ENCODE data around the gene CMSS1.

CMSS1 gene

GRCh38 chr3:99915906-99916432 is 98.3 kb downstream of the CMSS1 start:
- Histone ChIP-seq H3K9ac (ENCODE audit: low read depth, low read length) (no peak overlapping the region), H3K4me1 (ENCODE audit: insufficient read depth, low read length) (peaks cover 24% of the 10 kb centered on the region), H3K27ac (ENCODE audit: low read length) (no peak overlapping the region), H3K9me3 (ENCODE audit: insufficient read depth, low read depth, low read length) (no peaks in the 10 kb centered on the region), H3K4me3 (ENCODE audit: low read length) (no peak overlapping the region), H3K27me3 (ENCODE audit: insufficient read depth, low read length) (no peaks in the 10 kb centered on the region), H3K36me3 (ENCODE audit: insufficient read depth, low read depth, low read length) (no peaks in the 10 kb centered on the region)

DNA sequence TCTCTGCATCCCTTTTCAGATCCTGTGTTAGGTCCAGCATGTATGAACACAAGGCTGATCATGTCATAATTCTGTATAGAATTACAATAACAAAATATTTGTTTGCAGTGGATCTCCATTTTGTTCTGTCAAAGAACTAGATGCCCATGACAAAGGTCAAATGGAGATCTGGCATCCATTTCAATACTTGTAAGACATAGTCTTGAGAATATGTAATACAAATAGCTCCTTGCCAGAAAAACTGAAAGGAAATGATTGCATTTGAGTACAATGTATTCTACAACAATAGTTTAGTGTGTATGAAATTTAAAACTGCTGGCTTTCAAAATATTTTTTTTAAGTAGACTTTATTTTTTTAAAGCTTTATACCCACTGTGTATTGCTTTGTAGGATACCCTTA is 101.1 kb downstream of the CMSS1 start:
- no peak overlapping the region for H3K27ac ChIP-seq (ENCODE audit: low read length)
- H3K36me3 ChIP-seq (ENCODE audit: insufficient read depth, low read depth, low read length) = no peaks in the 10 kb centered on the region
- no peak overlapping the region for H3K4me3 ChIP-seq (ENCODE audit: low read length)
- no peaks in the 10 kb centered on the region for H3K9me3 ChIP-seq (ENCODE audit: insufficient read depth, low read depth, low read length)
- no peaks in the 10 kb centered on the region for H3K27me3 ChIP-seq (ENCODE audit: insufficient read depth, low read length)
- no peak overlapping the region for H3K9ac ChIP-seq (ENCODE audit: low read depth, low read length)
- peaks cover 20% of the 10 kb centered on the region for H3K4me1 ChIP-seq (ENCODE audit: insufficient read depth, low read length)

DNA sequence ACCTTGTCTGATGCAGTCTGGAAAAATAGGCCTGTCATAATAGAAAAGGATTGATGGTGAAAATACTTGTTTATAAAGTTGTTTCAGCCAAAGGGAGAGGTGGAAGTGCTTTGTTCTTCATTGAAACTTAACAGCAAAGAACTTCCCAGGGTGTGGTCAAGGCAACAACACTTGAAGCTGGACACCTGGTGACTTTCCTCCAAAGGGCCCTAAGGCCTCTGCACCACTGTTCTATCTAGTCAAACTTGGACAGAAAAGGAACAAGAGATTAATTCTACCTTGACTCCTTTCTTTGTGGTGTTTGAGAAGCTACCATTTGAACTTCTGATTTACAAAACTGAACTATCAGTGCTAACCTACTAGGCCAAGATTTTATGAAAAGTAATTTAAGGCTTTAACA is 102.0 kb downstream of the CMSS1 start:
- Histone ChIP-seq H3K36me3 (ENCODE audit: insufficient read depth, low read depth, low read length) (no peaks in the 10 kb centered on the region), H3K4me3 (ENCODE audit: low read length) (no peak overlapping the region), H3K27ac (ENCODE audit: low read length) (no peak overlapping the region), H3K9me3 (ENCODE audit: insufficient read depth, low read depth, low read length) (no peaks in the 10 kb centered on the region), H3K9ac (ENCODE audit: low read depth, low read length) (no peak overlapping the region), H3K4me1 (ENCODE audit: insufficient read depth, low read length) (peaks cover 20% of the 10 kb centered on the region), H3K27me3 (ENCODE audit: insufficient read depth, low read length) (no peaks in the 10 kb centered on the region)

DNA sequence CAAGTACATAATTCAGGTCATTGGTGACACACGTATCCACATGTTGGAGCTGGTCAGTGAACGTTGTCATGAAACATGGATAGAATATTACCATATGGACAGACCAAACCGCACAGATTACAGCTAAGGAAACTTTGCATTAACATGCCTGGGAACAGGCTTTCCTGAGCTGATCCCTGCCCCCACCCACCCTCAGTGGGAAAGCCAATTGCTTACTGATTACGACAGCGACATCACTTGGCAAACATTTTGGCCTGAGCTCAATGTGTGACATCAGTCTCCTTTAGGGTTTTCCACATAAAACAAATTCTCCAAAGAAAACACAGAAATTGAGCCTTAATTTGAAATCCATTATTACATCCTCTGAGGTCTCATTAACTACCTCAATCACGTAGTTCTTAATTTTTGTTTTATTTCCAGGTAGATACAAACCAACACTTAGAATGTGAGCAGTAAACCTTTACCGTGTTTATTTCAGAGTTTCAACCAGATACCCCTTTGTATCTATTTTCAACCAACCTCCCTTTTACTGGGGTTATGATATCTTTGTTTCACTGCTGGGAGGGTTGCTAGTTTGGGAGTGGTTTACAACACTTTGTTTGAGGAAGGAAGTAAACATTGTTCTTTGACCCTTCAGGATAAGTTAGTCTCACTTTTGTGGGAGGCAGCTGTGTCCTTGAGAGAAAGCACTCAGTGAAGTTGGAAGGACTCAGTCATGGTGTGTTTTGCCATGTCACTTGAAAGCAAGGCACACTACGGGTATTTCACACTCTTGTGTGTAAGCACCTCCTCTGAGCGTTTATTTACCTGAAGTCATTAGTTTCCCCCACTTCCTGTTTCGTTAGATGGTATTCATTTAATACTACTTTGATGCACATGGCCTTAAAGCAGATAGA is 103.1 kb downstream of the CMSS1 start:
- no peaks in the 10 kb centered on the region for H3K27me3 ChIP-seq (ENCODE audit: insufficient read depth, low read length)
- no peak overlapping the region for H3K9ac ChIP-seq (ENCODE audit: low read depth, low read length)
- H3K4me3 ChIP-seq (ENCODE audit: low read length) = no peak overlapping the region
- H3K27ac ChIP-seq (ENCODE audit: low read length) = no peak overlapping the region
- peaks cover 29% of the 10 kb centered on the region for H3K4me1 ChIP-seq (ENCODE audit: insufficient read depth, low read length)
- H3K36me3 ChIP-seq (ENCODE audit: insufficient read depth, low read depth, low read length) = no peaks in the 10 kb centered on the region
- H3K9me3 ChIP-seq (ENCODE audit: insufficient read depth, low read depth, low read length) = no peaks in the 10 kb centered on the region

DNA sequence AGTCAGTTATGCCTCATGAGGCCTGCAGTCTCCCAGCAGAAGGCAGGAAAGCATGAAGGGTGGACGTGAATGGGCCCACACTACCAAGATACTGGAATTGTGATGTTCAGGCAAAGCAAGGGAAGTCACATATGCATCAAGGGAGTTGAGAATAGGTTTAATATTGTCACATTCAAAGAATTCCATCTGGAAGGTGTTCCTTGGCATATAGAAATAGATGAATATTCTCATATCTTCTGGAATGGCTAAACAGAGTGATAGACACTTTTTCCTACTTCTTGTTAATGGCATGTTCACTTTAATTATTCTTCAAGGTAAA is 103.7 kb downstream of the CMSS1 start:
- Histone ChIP-seq H3K36me3 (ENCODE audit: insufficient read depth, low read depth, low read length) (no peaks in the 10 kb centered on the region), H3K27me3 (ENCODE audit: insufficient read depth, low read length) (no peaks in the 10 kb centered on the region), H3K27ac (ENCODE audit: low read length) (no peak overlapping the region), H3K4me3 (ENCODE audit: low read length) (no peak overlapping the region), H3K9ac (ENCODE audit: low read depth, low read length) (no peak overlapping the region), H3K9me3 (ENCODE audit: insufficient read depth, low read depth, low read length) (no peaks in the 10 kb centered on the region), H3K4me1 (ENCODE audit: insufficient read depth, low read length) (peaks cover 35% of the 10 kb centered on the region)

- Histone ChIP-seq H3K27me3 (ENCODE audit: insufficient read depth, low read length) (no peaks in the 10 kb centered on the region), H3K9me3 (ENCODE audit: insufficient read depth, low read depth, low read length) (no peaks in the 10 kb centered on the region), H3K36me3 (ENCODE audit: insufficient read depth, low read depth, low read length) (no peaks in the 10 kb centered on the region), H3K9ac (ENCODE audit: low read depth, low read length) (no peak overlapping the region), H3K4me1 (ENCODE audit: insufficient read depth, low read length) (peaks cover 42% of the 10 kb centered on the region), H3K4me3 (ENCODE audit: low read length) (no peak overlapping the region), H3K27ac (ENCODE audit: low read length) (no peak overlapping the region)
Measured at GRCh38 chr3:99921986-99922385, 104.3 kb downstream of the CMSS1 start.

- Histone ChIP-seq H3K27ac (ENCODE audit: low read length) (no peak overlapping the region), H3K4me1 (ENCODE audit: insufficient read depth, low read length) (peaks cover 57% of the 10 kb centered on the region), H3K27me3 (ENCODE audit: insufficient read depth, low read length) (no peaks in the 10 kb centered on the region), H3K36me3 (ENCODE audit: insufficient read depth, low read depth, low read length) (no peaks in the 10 kb centered on the region), H3K9ac (ENCODE audit: low read depth, low read length) (no peak overlapping the region), H3K9me3 (ENCODE audit: insufficient read depth, low read depth, low read length) (no peaks in the 10 kb centered on the region), H3K4me3 (ENCODE audit: low read length) (no peak overlapping the region)
Measured at GRCh38 chr3:99923873-99924272, 106.2 kb downstream of the CMSS1 start.

- H3K4me3 ChIP-seq (ENCODE audit: low read length) = no peak overlapping the region
- no peaks in the 10 kb centered on the region for H3K36me3 ChIP-seq (ENCODE audit: insufficient read depth, low read depth, low read length)
- peaks cover 60% of the 10 kb centered on the region for H3K4me1 ChIP-seq (ENCODE audit: insufficient read depth, low read length)
- H3K27me3 ChIP-seq (ENCODE audit: insufficient read depth, low read length) = no peaks in the 10 kb centered on the region
- H3K27ac ChIP-seq (ENCODE audit: low read length) = no peak overlapping the region
- H3K9ac ChIP-seq (ENCODE audit: low read depth, low read length) = no peak overlapping the region; the same call in 1 of the 2 replicates
- no peaks in the 10 kb centered on the region for H3K9me3 ChIP-seq (ENCODE audit: insufficient read depth, low read depth, low read length)
Measured at GRCh38 chr3:99925584-99926230, 108.0 kb downstream of the CMSS1 start.

GRCh38 chr3:99927671-99928457 is 110.2 kb downstream of the CMSS1 start:
- H3K9ac ChIP-seq (ENCODE audit: low read depth, low read length) = peak overlapping the region; percentile 68; the same call in 1 of the 2 replicates
- H3K9me3 ChIP-seq (ENCODE audit: insufficient read depth, low read depth, low read length) = no peaks in the 10 kb centered on the region
- no peaks in the 10 kb centered on the region for H3K27me3 ChIP-seq (ENCODE audit: insufficient read depth, low read length)
- H3K36me3 ChIP-seq (ENCODE audit: insufficient read depth, low read depth, low read length) = no peaks in the 10 kb centered on the region
- H3K4me3 ChIP-seq (ENCODE audit: low read length) = peak overlapping the region; percentile 59
- peaks cover 63% of the 10 kb centered on the region for H3K4me1 ChIP-seq (ENCODE audit: insufficient read depth, low read length)
- H3K27ac ChIP-seq (ENCODE audit: low read length) = peak overlapping the region; percentile 44

DNA sequence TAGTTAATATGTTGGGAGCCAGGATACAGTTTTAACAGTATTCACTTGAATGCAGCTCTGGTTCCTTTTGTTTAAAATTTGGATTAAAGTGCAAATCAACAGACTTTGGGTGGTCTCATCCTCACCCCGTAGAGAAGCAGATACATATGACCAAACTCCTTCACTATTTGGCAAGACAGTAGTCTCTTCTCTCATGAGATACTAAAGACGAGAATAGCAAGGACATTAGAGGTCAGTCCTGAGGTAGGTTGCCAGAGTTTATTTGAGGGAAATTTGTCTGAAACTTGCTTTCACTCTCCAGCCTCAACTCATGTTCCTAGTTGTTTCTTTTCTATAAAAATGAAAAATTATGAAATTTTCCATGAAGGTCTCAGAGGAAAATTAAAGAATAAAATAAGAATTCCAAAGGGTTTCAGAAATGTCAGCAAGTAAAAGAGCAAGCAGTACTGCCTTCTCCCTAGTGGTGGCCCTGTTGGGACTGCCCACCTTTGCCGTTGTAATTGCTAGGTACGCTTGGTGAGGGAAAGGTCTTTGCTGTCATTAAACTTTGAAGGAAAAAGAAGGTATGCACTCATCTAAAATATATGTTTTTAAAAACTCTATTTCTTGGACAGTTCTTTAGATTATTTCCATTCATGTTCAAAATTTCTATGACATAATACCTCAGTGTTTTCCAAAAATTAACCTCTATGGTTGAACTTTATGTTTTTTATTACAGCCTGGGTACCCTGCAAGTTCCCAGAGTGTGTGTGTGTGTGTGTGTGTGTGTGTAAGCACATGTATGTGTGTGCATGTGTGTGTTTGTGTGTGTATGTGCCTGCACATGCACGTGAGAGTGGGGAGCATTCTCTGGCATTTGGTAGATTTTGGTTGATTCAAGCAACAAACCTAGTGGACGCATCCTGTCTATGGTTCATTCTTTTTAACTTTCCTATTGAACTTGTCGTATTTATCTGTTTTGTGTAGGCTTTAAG is 111.4 kb downstream of the CMSS1 start:
- Histone ChIP-seq H3K4me1 (ENCODE audit: insufficient read depth, low read length) (peaks cover 63% of the 10 kb centered on the region), H3K4me3 (ENCODE audit: low read length) (peak overlapping the region; percentile 59), H3K36me3 (ENCODE audit: insufficient read depth, low read depth, low read length) (no peaks in the 10 kb centered on the region), H3K9ac (ENCODE audit: low read depth, low read length) (peak overlapping the region; percentile 68; the same call in 1 of the 2 replicates), H3K27me3 (ENCODE audit: insufficient read depth, low read length) (no peaks in the 10 kb centered on the region), H3K27ac (ENCODE audit: low read length) (peak overlapping the region; percentile 44), H3K9me3 (ENCODE audit: insufficient read depth, low read depth, low read length) (no peaks in the 10 kb centered on the region)

DNA sequence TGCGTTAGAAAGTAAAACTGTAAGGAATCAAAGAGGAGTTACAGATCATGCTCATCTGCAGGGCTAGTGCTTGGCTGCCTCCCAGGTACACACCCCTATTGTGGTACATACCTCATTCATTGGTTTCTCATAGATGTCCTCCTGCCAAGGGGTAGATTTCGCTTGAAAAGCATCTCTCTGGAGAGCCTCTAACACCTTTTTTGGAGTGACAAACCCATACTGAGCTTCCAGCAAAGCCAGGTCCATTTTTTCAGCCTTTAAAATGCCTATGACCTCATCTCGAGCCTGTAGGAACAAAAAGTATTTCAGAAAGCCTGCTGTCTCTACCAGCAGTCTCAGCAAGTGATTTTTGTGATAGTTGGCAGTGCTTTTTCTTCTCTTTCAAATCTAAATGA is 112.1 kb downstream of the CMSS1 start:
- Histone ChIP-seq H3K36me3 (ENCODE audit: insufficient read depth, low read depth, low read length) (no peaks in the 10 kb centered on the region), H3K9ac (ENCODE audit: low read depth, low read length) (no peak overlapping the region; the same call in 1 of the 2 replicates), H3K4me1 (ENCODE audit: insufficient read depth, low read length) (peaks cover 63% of the 10 kb centered on the region), H3K27ac (ENCODE audit: low read length) (peak overlapping the region; percentile 44), H3K9me3 (ENCODE audit: insufficient read depth, low read depth, low read length) (no peaks in the 10 kb centered on the region), H3K27me3 (ENCODE audit: insufficient read depth, low read length) (no peaks in the 10 kb centered on the region), H3K4me3 (ENCODE audit: low read length) (no peak overlapping the region)

Data from iPS-20b (cell line).